GM21423 (cell line): Measurements from ENCODE around the gene CFAP92.

ENCODE experiments used
- ATAC-seq: cut with Tn5 transposase; IDR thresholded peaks from one replicate; pipeline ENCODE4 v1.9.1; 2021; ENCODE audit warnings: mild to moderate bottlenecking, moderate library complexity; ENCODE audit not compliant: unreplicated experiment

Gene CFAP92

DNA sequence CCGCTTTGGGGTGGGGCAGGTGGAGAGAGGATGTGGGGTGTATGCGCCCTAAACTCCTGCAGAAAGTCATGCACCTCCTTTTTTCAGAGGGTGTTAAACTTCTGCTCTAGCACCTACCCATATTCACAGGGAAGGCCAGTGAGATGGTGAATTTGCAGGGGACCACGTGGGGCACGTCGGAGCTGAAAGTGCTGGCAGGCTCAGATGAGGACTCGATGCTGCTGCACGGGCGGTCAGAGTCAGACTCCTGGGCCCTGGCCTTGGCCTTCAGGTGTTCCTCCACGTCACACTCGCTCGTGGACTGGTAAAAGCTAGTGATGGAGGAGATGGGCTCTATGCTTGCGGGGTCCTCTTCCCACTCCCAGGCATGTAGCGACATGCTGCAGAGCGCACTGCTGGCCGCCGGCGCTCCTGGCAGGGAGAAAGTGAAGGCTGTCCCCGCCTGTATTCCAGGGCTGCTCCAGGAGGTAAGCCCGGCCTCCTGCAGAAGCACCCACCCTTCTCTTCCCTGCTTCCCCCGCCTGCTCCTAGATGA, 883 bp downstream of the CFAP92 start:
- no peak for ATAC-seq

- no peak for ATAC-seq
Measured at GRCh38 chr3:128991355-128991895, 2.5 kb downstream of the CFAP92 start.

- ATAC-seq = no peak
Measured at GRCh38 chr3:128988286-128988685, 5.6 kb downstream of the CFAP92 start.

DNA sequence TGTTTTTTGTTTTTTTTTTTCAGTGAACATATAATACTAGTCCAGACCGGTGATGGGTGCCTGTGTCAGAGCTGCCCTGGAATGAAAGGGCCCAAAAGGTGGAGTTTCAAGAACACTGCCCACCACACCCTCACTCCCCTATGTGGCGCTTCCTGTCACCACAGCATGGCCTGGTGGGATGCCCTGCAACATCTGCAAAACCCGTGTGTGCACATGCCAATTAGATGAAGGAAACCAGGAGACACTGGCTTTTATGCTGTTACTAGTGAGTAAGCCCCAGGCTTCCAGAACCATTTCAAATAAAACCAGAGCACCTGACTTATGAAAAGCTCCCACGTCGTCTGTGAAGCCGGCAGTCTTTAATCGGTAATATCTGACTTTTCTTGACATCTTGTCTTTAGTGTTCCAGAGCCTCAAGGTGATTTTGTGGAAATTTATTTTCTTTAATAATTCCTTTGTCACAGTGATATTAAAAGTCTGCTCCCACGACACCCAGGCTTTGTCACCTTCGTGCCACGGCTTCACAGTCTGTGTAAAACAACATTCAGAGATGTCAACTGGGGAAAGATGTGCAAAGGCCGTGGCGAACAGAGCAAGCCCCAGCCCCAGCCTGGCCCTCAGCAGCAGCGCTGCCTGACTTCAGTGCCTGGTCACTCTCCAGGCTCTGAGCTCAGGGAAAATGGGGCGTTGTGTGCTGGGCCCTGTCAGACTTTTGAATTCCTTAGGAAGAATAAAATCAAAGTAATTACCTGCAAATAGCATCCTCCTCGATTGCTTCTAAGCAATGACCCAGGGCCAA, 6.4 kb downstream of the CFAP92 start:
- ATAC-seq = no peak

DNA sequence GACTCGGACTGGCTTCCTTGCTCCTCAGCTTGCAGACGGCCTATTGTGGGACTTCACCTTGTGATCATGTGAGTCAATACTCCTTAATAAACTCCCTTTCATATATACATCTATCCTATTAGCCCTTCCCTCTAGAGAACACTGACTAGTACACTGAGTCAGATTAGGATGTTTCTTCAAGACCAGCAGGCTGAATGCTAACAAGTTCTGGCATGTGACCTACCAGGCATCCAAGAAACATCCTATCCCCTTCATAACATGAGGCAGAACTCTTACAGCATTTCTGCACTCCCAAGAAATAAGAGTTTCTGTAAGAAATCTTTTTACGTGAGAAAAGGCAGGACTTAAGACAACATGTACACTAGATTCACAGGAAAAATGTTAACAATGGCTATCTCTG, 9.3 kb downstream of the CFAP92 start:
- no peak for ATAC-seq

GRCh38 chr3:128983293-128984069, 10.4 kb downstream of the CFAP92 start:
- no peak for ATAC-seq

- no peak for ATAC-seq
Measured at GRCh38 chr3:128975276-128975675, 18.6 kb downstream of the CFAP92 start.

- no peak for ATAC-seq
Measured at GRCh38 chr3:128973988-128974564, 19.8 kb downstream of the CFAP92 start.

- no peak for ATAC-seq
Measured at GRCh38 chr3:128971421-128972100, 22.3 kb downstream of the CFAP92 start.

DNA sequence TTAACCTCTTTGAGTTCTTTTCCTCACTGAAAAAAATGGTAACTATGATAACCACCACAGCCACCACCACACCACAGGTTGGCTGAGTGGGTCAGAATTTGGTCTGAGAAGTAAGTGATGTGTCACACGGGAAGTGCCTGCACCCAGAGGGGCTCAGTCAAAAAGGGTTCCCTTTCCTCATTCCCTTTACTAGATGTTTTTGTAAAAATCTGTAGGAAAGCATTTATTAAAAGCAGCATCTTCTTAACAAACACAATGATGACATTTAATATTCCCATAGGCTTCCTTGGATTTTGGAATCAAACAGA, 23.2 kb downstream of the CFAP92 start:
- ATAC-seq = no peak

DNA sequence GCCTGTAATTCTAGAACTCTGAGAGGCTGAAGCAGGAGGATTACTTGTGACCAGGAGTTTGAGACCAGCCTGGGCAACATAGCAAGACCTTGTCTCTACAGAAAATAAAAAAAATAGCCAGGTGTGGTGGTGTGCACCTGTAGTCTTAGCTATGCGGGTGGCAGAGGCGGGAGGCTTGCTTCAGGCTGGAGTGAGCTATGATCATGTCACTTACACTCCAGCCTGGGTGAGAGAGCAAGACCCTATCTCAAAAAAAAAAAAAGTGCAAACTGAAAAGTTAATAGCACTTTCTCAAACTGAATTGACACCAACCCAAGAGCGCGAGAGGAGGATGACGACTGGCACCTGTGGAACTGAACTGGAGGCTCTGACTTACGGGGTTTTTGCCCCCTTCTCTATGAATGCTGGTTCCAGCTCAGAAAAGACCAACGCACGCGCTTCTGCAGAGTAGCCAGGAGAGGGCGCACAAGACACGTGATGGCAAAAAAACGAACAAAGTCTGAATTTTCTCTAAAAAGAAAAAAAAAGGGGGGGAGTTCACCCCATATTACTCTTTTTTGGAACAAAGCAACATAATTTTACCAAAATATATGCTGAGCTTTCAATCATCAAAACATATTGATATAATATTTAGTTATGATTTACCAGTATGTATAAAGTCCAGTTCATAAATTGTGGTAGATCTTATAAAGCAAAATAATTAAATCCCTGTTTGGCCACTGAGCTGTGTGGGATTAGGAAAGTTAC, 23.7 kb downstream of the CFAP92 start:
- ATAC-seq = no peak

DNA sequence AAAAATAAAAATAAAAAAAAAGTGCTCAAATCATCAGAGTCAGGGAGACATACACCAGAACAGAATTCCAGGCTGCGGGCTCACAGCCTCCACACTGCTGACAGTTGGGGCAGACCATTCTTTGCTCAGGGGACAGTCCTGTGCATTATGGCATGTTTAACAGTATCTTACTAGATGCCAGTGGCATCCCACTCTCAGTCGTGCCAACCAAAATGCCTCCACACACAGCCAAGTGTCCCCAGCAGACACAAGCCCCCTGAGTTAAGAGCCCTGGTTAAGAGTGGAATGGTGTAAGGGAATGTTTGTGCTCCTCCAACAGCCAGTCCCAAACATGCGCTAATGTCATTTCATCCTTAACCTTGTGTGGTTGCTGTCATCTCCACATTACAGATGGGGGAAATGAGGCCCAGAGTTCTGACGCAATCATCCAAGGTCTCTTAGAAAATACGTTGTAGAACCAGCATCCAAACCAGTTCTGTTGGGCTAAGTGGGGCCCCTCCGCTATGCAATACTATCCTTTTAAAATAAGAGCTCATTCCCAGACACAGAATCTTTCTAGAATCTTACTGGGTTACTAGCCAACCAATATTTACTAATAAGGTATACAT, 26.0 kb downstream of the CFAP92 start:
- ATAC-seq = no peak

GRCh38 chr3:128965818-128966217, 28.1 kb downstream of the CFAP92 start:
- ATAC-seq = no peak

DNA sequence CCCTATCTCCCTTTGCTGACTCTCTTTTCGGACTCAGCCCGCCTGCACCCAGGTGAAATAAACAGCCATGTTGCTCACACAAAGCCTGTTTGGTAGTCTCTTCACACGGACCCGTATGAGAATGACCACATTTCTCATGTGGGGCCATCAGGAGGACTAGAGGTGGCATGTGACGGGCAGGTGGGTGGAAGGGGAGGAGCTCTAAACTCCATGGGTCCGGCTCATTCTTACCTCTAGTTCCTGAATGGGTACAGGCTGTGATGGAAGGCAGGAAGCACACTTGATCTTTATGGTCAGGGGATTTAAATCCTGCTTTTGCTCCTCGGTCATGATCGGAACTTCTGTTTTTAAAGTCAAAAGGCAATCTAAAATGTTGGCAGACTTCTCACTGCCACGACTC, 28.6 kb downstream of the CFAP92 start:
- no peak for ATAC-seq

GRCh38 chr3:128956440-128956839, 37.4 kb downstream of the CFAP92 start:
- ATAC-seq = no peak

- no peak for ATAC-seq
Measured at GRCh38 chr3:128950223-128950938, 43.5 kb downstream of the CFAP92 start.

DNA sequence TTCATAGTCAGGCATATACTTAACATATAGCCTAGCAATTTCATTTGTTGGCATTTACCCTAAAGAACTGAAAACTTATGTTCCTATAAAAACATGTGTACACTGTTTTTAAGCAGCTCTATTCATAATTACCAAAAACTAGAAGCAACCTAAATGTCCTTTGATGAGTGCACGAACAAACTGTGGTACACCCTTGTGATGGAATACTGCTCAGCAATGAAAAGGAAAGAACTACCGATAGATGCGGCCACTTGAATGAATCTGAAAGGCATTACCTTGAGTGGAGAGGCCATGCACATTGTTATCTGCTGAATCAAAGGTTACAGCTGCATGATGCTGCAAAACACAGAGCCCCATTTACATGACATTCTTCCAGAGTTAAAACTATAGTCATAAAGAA, 44.7 kb downstream of the CFAP92 start:
- no peak for ATAC-seq

DNA sequence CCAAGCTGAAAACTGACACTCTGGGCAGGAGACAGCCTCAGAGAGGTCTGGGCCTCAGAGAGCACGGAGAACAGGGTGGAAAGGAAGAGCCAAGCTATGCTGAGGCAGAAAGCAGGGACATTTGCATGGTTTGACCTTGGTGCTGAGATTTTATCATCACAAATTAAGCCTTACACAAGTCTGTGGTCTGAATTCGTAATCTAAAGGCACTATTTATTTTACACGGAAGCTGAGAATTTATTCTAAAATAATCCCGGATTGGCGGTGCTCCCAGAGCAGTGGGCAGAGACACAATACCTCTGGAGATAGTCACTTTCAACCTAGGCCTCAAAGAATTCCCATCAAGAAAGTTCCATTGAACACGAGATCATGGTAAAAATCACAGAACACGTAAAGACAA, 47.5 kb downstream of the CFAP92 start:
- ATAC-seq = no peak

DNA sequence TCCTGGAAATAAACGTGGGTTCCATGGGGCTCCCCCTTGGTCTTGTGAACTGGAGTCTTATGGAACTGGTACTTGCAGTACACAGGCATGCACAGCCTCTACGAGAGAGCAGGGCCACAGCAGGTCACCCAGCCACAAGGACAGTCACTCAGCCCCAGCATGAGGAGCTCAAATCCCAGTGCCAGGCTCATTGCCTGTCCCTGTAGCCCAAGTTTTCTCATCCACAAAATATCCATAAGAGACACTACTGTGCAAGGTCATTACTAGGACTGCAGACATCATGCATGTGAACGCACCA, 48.0 kb downstream of the CFAP92 start:
- ATAC-seq = no peak
